ENCODE results near the gene LDHD. TPM values are rescaled to one million over a fixed set of nuclear protein-coding genes. Genes with fewer than 3 reads are reported as not detected.

LDHD gene
- total and polyA plus RNA-seq, 9 of the 15 experiments (the other 6 are each of a cell fraction or from before 2014, with no cell fraction given) = 0.19 to 0.86 (median 0.54) TPM; not detected in 3

GRCh38 chr16:75097941-75098901, 18.4 kb downstream of the LDHD start:
- Histone ChIP-seq H3K4me3 (no peak overlapping the region), H3K27ac (ENCODE audit: extremely low read depth, low read depth, low read length) (no peak overlapping the region), H3K36me3 (ENCODE audit: control insufficient read depth, insufficient read depth, low read length) (peaks cover 27% of the 10 kb centered on the region; the same call in 2 of the 3 replicates), H3K9me1 (ENCODE audit: control insufficient read depth, insufficient read depth, low read length) (no peaks in the 10 kb centered on the region), H3K4me1 (replicated peaks in 1 of 2; ENCODE audit: control insufficient read depth in 2 of 2, insufficient read depth in 2 of 2, low read length in 2 of 2) (peaks cover 12% of the 10 kb centered on the region in 2 experiments), H3K4me2 (ENCODE audit: insufficient read depth, low read length) (no peak overlapping the region), H3K27me3 (ENCODE audit: control insufficient read depth in 2 of 2, insufficient read depth in 2 of 2, low read length in 2 of 2) (no peaks in the 10 kb centered on the region), H3K9ac (ENCODE audit: insufficient read depth in 1 of 2, low read depth in 2 of 2, low read length in 2 of 2) (peak overlapping the region in 1 of 2 experiments; percentile 72; a peak in 2 of 4 replicates), H4K20me1 (replicated peaks; ENCODE audit: control insufficient read depth, insufficient read depth, low read length) (no peaks in the 10 kb centered on the region; the same call in 1 of the 2 replicates), H2AFZ (ENCODE audit: low read depth, low read length) (no peak overlapping the region), H3K79me2 (ENCODE audit: control insufficient read depth, insufficient read depth, low read length) (no peaks in the 10 kb centered on the region; the same call in 1 of the 3 replicates), H3K9me3 (replicated peaks; ENCODE audit: control insufficient read depth, insufficient read depth, low read depth, low read length) (no peaks in the 10 kb centered on the region)
- intact Hi-C loops (cut with micrococcal nuclease) = no loop called here
- DNase-seq (ENCODE audit: extremely low read depth in 1 of 4, low spot score in 3 of 4) = no peak
- no peak for ATAC-seq
- in situ Hi-C loops (cut with MboI) = no loop called here
- BruUV-seq (replicated peaks) = no TSS peak
- no peak for FAIRE-seq
- ChIA-PET CTCF (ENCODE audit: low intra/inter-chr PET ratio) (no interaction called here), POLR2A (interaction anchor here (0.6 to 1.1 kb wide), 4 partner anchors 7 to 13 kb away, joined by 3 read pairs; no protein-coding TSS in a partner anchor)
- 77% methylated on average over 14 of the region's 15 CpGs for WGBS (ENCODE audit: insufficient coverage, low coverage, missing lambda C conversion rate)
- TF ChIP-seq DEAF1 (CRISPR knock-in tag; IDR thresholded peaks at IDR 0.05) (no peak), ZBTB26 (CRISPR knock-in tag; IDR thresholded peaks at IDR 0.05) (no peak)
